ENCODE data around the gene NPM1. TPM values are rescaled to one million over a fixed set of nuclear protein-coding genes. Genes with fewer than 3 reads are reported as not detected.

The NPM1 gene
- total RNA-seq, 1 experiment from 2014 or later, result 2,693 TPM

DNA sequence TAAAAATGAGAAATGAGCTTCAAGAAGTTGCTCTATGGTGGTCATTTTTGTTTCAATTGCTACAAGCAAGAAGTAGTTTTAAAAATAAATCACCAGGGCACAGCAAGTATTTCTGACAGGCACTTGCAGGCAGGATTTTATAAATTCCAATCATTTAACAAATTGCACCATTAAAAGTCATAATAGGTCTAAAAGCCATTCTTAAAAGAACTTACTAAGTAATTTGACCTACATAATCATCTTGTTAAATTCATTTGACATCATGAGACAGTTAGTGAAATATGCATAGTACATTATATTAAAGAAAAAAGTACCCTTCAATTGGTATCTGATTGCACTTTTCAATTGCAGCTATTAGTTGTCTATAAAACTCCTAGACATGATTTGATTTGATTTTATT is 47.6 kb upstream of the NPM1 start:
- no peaks in the 10 kb centered on the region for H3K36me3 ChIP-seq (ENCODE audit: control insufficient read depth in 1 of 2, insufficient read depth in 2 of 2, low read length in 2 of 2)
- no peaks in the 10 kb centered on the region for H3K27me3 ChIP-seq (ENCODE audit: insufficient read depth, low read length)
- no peak overlapping the region for H3K4me3 ChIP-seq (replicated peaks in 1 of 2; ENCODE audit: low read depth in 1 of 2, low read length in 2 of 2)
- DNase-seq (ENCODE audit: low read depth, low spot score) (no peak), ATAC-seq (no peak)
- H3K27ac ChIP-seq (ENCODE audit: low read depth, low read length), result no peak overlapping the region
- H3K79me2 ChIP-seq (ENCODE audit: insufficient read depth, low read length), result no peaks in the 10 kb centered on the region
- TF ChIP-seq YY1 (IDR thresholded peaks at IDR 0.05; ENCODE audit: extremely low read depth, insufficient replicate concordance, low read depth, low read length) (no peak), ZNF274 (IDR thresholded peaks at IDR 0.05; ENCODE audit: low read depth, low read length) (no peak), MAX (IDR thresholded peaks at IDR 0.05) (no peak), EGR1 (IDR thresholded peaks at IDR 0.05; ENCODE audit: low read depth) (no peak), TCF7L2 (IDR thresholded peaks at IDR 0.05; ENCODE audit: borderline replicate concordance, extremely low read depth, insufficient read depth, insufficient read length) (no peak), EZH2phosphoT487 (IDR thresholded peaks at IDR 0.05; ENCODE audit: borderline replicate concordance) (no peak), EZH2 (IDR thresholded peaks at IDR 0.05) (no peak), CBX3 (IDR thresholded peaks at IDR 0.05; ENCODE audit: low read depth) (no peak), ELF1 (IDR thresholded peaks at IDR 0.05; ENCODE audit: borderline replicate concordance, low read depth) (no peak), POLR2AphosphoS5 (IDR thresholded peaks at IDR 0.05; ENCODE audit: low read depth, low read length) (no peak), RAD21 (IDR thresholded peaks at IDR 0.05; ENCODE audit: low read depth) (no peak), SIN3A (IDR thresholded peaks at IDR 0.05; ENCODE audit: low read depth) (no peak), FOSL1 (IDR thresholded peaks at IDR 0.05; ENCODE audit: low read depth) (no peak), JUND (IDR thresholded peaks at IDR 0.05) (no peak), POLR2A (IDR thresholded peaks at IDR 0.05; ENCODE audit: borderline replicate concordance, extremely low read depth, insufficient read depth, insufficient read length) (no peak), REST (IDR thresholded peaks at IDR 0.05; ENCODE audit: low read depth) (no peak)
- TF ChIP-seq, protein P1, sequence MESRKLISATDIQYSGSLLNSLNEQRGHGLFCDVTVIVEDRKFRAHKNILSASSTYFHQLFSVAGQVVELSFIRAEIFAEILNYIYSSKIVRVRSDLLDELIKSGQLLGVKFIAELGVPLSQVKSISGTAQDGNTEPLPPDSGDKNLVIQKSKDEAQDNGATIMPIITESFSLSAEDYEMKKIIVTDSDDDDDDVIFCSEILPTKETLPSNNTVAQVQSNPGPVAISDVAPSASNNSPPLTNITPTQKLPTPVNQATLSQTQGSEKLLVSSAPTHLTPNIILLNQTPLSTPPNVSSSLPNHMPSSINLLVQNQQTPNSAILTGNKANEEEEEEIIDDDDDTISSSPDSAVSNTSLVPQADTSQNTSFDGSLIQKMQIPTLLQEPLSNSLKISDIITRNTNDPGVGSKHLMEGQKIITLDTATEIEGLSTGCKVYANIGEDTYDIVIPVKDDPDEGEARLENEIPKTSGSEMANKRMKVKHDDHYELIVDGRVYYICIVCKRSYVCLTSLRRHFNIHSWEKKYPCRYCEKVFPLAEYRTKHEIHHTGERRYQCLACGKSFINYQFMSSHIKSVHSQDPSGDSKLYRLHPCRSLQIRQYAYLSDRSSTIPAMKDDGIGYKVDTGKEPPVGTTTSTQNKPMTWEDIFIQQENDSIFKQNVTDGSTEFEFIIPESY (IDR thresholded peaks at IDR 0.05; ENCODE audit: extremely low read depth, insufficient replicate concordance, low read length), result no peak
- no peak overlapping the region for H2AFZ ChIP-seq (ENCODE audit: low read depth, low read length, poor library complexity, severe bottlenecking)
- POLR2A ChIA-PET, result no interaction called here
- H4K20me1 ChIP-seq (ENCODE audit: insufficient read depth), result no peaks in the 10 kb centered on the region
- peaks cover 0 to 17% of the 10 kb centered on the region in 2 experiments; a peak in 2 of 4 replicates for H3K4me1 ChIP-seq (ENCODE audit: control insufficient read depth in 1 of 2, insufficient read depth in 2 of 2, low read length in 2 of 2)
- BruUV-seq (replicated peaks), result no TSS peak
- H3K9ac ChIP-seq (ENCODE audit: low read length), result no peak overlapping the region
- H3K9me2 ChIP-seq (ENCODE audit: insufficient read depth), result no peaks in the 10 kb centered on the region
- RAD21 ChIA-PET (ENCODE audit: low non-redundant PET in 1 of 2, low total read pairs in 2 of 2, uncharacterized antibody in 2 of 2, unreplicated experiment in 2 of 2), result no interaction called here
- CTCF ChIA-PET, result interaction anchor here (1.3 to 4.7 kb wide), 3 partner anchors 67 to 531 kb away, joined by 10 to 22 read pairs (median 21); no protein-coding TSS in a partner anchor
- intact Hi-C loops (cut with micrococcal nuclease), result loop anchor here (5.0 kb wide), 1 partner anchor 353 kb away; no protein-coding TSS in a partner anchor
- H3K9me3 ChIP-seq (ENCODE audit: control insufficient read depth in 1 of 2, insufficient read depth in 1 of 2, low read depth in 1 of 2, low read length in 2 of 2), result no peaks in the 10 kb centered on the region
- no peak overlapping the region for H3K4me2 ChIP-seq (ENCODE audit: low read length)
